HL-60 (cell line): ENCODE measurements around the gene C19orf47.

Source experiments
- DNase-seq, 2 experiments: peaks; one replicate each; pipeline ENCODE4 v3.0.0-alpha.2; 2010 to 2020; ENCODE audit warnings: low read depth in 1 of 2, low spot score in 1 of 2
- H3K27ac ChIP-seq: fragments of 250-450 bp; sonication (Bioruptor Pico); replicated peaks from 2 replicates; pipeline ENCODE4 v1.5.1; 2020; ENCODE audit warnings: mild to moderate bottlenecking, moderate library complexity
- H3K27me3 ChIP-seq: fragments of 250-450 bp; sonication (Bioruptor Pico); 2 replicates; pipeline ENCODE4 v1.5.1; 2021; ENCODE audit warnings: mild to moderate bottlenecking, moderate library complexity; ENCODE audit not compliant: insufficient read depth, poor library complexity, severe bottlenecking
- H3K4me3 ChIP-seq: replicated peaks from 2 replicates; pipeline ENCODE4 v1.5.1; 2011; ENCODE audit warnings: mild to moderate bottlenecking, control low read depth, low read length; ENCODE audit not compliant: insufficient read depth
- GABPA ChIP-seq: IDR thresholded peaks from 2 replicates; pipeline ENCODE4 v1.6.1; 2012; ENCODE audit warnings: low read depth
- POLR2AphosphoS5 ChIP-seq: IDR thresholded peaks from 2 replicates; pipeline ENCODE4 v1.6.1; 2012; ENCODE audit warnings: low read depth
- SPI1 ChIP-seq: IDR thresholded peaks from 2 replicates; pipeline ENCODE4 v1.6.1; 2012; ENCODE audit warnings: low read depth, mild to moderate bottlenecking, borderline replicate concordance
- TF ChIP-seq, protein P1 (sequence below): IDR thresholded peaks from one replicate; pipeline ENCODE4 v1.5.1; 2011; ENCODE audit warnings: low read length, control low read depth, inconsistent platforms; ENCODE audit not compliant: insufficient read depth
- TF ChIP-seq, protein P2 (sequence below): IDR thresholded peaks from 2 replicates; pipeline ENCODE4 v1.6.1; 2012; ENCODE audit warnings: low read depth; ENCODE audit not compliant: insufficient replicate concordance

Gene C19orf47

DNA sequence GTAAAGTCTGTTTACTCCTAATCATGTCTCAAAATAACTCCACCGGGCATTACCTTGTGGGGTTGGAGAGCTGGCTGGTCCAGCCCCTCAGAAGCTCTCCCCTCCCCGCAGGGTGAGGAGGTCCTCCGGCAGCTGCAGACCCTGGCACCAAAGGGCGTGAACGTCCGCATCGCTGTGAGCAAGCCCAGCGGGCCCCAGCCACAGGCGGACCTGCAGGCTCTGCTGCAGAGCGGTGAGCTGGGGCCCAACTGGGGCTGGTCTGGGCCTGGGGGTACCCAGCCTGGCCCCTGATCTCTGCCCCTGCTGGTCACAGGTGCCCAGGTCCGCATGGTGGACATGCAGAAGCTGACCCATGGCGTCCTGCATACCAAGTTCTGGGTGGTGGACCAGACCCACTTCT, 21.6 kb upstream of the C19orf47 start:
- no peak overlapping the region for H3K27ac ChIP-seq
- DNase-seq, result no peak
- H3K4me3 ChIP-seq, result no peak overlapping the region
- no peak for TF ChIP-seq POLR2AphosphoS5
- no peak for TF ChIP-seq SPI1
- no peak for TF ChIP-seq GABPA
- TF ChIP-seq, protein P1, sequence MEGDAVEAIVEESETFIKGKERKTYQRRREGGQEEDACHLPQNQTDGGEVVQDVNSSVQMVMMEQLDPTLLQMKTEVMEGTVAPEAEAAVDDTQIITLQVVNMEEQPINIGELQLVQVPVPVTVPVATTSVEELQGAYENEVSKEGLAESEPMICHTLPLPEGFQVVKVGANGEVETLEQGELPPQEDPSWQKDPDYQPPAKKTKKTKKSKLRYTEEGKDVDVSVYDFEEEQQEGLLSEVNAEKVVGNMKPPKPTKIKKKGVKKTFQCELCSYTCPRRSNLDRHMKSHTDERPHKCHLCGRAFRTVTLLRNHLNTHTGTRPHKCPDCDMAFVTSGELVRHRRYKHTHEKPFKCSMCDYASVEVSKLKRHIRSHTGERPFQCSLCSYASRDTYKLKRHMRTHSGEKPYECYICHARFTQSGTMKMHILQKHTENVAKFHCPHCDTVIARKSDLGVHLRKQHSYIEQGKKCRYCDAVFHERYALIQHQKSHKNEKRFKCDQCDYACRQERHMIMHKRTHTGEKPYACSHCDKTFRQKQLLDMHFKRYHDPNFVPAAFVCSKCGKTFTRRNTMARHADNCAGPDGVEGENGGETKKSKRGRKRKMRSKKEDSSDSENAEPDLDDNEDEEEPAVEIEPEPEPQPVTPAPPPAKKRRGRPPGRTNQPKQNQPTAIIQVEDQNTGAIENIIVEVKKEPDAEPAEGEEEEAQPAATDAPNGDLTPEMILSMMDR, result no peak
- TF ChIP-seq, protein P2, sequence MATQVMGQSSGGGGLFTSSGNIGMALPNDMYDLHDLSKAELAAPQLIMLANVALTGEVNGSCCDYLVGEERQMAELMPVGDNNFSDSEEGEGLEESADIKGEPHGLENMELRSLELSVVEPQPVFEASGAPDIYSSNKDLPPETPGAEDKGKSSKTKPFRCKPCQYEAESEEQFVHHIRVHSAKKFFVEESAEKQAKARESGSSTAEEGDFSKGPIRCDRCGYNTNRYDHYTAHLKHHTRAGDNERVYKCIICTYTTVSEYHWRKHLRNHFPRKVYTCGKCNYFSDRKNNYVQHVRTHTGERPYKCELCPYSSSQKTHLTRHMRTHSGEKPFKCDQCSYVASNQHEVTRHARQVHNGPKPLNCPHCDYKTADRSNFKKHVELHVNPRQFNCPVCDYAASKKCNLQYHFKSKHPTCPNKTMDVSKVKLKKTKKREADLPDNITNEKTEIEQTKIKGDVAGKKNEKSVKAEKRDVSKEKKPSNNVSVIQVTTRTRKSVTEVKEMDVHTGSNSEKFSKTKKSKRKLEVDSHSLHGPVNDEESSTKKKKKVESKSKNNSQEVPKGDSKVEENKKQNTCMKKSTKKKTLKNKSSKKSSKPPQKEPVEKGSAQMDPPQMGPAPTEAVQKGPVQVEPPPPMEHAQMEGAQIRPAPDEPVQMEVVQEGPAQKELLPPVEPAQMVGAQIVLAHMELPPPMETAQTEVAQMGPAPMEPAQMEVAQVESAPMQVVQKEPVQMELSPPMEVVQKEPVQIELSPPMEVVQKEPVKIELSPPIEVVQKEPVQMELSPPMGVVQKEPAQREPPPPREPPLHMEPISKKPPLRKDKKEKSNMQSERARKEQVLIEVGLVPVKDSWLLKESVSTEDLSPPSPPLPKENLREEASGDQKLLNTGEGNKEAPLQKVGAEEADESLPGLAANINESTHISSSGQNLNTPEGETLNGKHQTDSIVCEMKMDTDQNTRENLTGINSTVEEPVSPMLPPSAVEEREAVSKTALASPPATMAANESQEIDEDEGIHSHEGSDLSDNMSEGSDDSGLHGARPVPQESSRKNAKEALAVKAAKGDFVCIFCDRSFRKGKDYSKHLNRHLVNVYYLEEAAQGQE, result no peak
- no peaks in the 10 kb centered on the region for H3K27me3 ChIP-seq

DNA sequence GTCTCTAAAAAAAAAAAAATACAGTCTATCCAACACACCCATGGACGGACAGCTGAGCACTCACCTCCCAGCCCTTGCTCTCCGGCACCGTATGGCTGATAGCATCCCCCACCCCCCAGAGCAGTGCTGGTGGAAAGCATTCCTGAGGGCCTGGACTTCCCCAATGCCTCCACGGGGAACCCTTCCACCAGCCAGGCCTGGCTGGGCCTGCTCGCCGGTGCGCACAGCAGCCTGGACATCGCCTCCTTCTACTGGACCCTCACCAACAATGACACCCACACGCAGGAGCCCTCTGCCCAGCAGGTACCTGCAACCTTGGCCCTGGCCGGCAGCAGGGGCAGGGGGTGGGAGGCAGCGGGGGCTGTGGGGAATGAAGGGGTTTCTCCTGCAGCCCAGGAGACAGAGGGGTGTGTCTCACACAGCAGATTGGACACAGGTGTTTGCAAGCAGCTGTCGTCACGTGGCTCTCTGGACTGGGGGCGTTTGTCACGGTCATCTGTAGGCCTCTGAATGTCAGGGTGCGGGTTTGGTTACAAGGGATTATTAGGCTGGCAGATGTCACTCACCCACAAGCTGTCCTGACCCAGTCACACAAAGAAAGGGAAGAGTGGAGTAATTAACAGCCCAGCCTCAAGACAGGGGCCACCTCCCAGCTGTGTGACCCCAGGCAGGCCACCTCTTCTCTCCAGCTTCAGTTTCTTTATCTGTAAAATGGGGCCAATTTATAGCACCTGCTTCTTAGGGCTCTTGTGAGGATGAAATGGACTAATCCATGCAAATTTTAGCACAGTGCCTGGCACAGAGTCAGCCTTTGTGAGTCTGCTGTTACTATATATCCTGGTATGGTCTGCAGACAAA, 19.6 kb upstream of the C19orf47 start:
- no peak overlapping the region for H3K27ac ChIP-seq
- TF ChIP-seq SPI1 (no peak), POLR2AphosphoS5 (no peak), GABPA (no peak)
- TF ChIP-seq, protein P2, result no peak
- TF ChIP-seq, protein P1, result no peak
- H3K4me3 ChIP-seq, result no peak overlapping the region
- no peak for DNase-seq
- H3K27me3 ChIP-seq, result no peaks in the 10 kb centered on the region

DNA sequence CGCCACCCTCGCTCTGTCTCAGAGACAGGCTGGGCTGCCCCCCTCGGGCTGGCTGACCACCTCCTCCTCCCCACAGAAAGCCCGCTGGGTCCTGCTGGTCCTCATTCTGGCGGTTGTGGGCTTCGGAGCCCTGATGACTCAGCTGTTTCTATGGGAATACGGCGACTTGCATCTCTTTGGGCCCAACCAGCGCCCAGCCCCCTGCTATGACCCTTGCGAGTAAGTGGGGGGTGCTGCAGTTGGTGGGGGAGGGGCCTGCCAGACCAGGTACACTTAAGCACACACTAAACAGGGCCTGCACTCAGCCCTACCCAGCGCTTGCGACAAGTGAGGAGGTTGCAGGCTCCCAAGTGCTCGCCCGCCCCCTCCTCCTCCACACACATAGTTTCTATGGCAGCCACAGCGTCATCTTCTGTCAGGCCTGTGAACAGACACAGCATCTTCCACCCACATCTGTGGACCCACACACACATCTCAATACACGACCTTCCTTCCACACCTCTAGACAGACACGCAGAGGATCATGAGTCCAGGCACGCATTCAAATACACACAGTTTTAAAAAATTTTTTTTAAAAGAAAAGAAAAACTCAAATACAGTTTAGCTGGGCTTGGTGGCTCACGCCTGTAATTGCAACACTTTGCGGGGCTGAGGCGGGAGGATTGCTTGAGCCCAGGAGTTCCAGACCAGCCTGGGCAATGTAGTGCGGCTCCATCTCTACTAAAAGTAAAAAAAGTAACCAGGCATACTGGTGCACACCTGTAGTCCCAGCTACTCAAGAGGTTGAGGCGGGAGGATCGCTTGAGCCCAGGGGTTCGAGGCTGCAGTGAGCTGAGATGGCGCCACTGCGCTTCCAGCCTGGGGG, 18.7 kb upstream of the C19orf47 start:
- H3K4me3 ChIP-seq, result no peak overlapping the region
- TF ChIP-seq POLR2AphosphoS5, result no peak
- TF ChIP-seq, protein P1, result no peak
- no peak for TF ChIP-seq SPI1
- TF ChIP-seq, protein P2, result no peak
- TF ChIP-seq GABPA, result no peak
- H3K27me3 ChIP-seq, result no peaks in the 10 kb centered on the region
- DNase-seq, result peak in 1 of 2 experiments; percentile 54
- H3K27ac ChIP-seq, result no peak overlapping the region
